Gastroesophageal sphincter (tissue), 4 donors: Measurements from ENCODE around the gene DMD. TPM values are rescaled to one million over a fixed set of nuclear protein-coding genes. Genes with fewer than 3 reads are reported as not detected.
"Not testable (repeated sequence)": the region's sequence is repeated elsewhere in the genome, so short reads cannot be mapped to it uniquely, and the experiment has no call there.

ENCODE experiments used
- ATAC-seq: fragments of 150-250 bp; one replicate; pipeline ENCODE4 v1.9.1; 2016; ENCODE audit warnings: mild to moderate bottlenecking, moderate library complexity
- H3K27ac ChIP-seq, 4 donors: fragments of 200-600 bp; sonication (generic) in 3 of 4; 1 replicate in 3 of 4; 2 replicates in 1 of 4; pipeline ENCODE4 v1.5.1; 2016 to 2019
- H3K27me3 ChIP-seq: fragments of 200-600 bp; sonication (generic); one replicate; pipeline ENCODE4 v1.5.1; 2019
- H3K36me3 ChIP-seq, 2 donors: fragments of 200-600 bp; sonication (generic); one replicate each; pipeline ENCODE4 v1.5.1; 2019; ENCODE audit warnings: control low read depth in 1 of 2
- H3K4me1 ChIP-seq, 3 donors: fragments of 200-600 bp; sonication (generic); 1 replicate in 2 of 3; 2 replicates in 1 of 3; pipeline ENCODE4 v1.5.1; 2016 to 2019; ENCODE audit warnings: control low read depth in 2 of 3
- H3K4me3 ChIP-seq, 2 donors: fragments of 200-600 bp; sonication (generic); one replicate each; pipeline ENCODE4 v1.5.1; 2019; ENCODE audit warnings: mild to moderate bottlenecking in 1 of 2, moderate library complexity in 1 of 2
- H3K9me3 ChIP-seq, 3 donors: fragments of 200-600 bp; sonication (generic); one replicate each; pipeline ENCODE4 v1.5.1; 2017 to 2019; ENCODE audit warnings: control low read depth in 2 of 3
- CTCF ChIP-seq, 4 experiments: fragments of 200-600 bp in 2 of 4; fragments of 450-650 bp in 2 of 4; sonication (generic) in 1 of 4; IDR thresholded peaks; one replicate each; pipeline ENCODE4 v1.5.1; 2017 to 2019; ENCODE audit warnings: antibody characterized with exemption in 4 of 4, mild to moderate bottlenecking in 2 of 4, moderate library complexity in 2 of 4
- EP300 ChIP-seq: sonication (generic); formaldehyde crosslinking; IDR thresholded peaks from one replicate; pipeline ENCODE4 v1.6.1; 2017; ENCODE audit warnings: antibody characterized with exemption, mild to moderate bottlenecking
- POLR2A ChIP-seq, 2 donors: fragments of 450-650 bp; IDR thresholded peaks; one replicate each; pipeline ENCODE4 v1.6.1; 2017; ENCODE audit warnings: antibody characterized with exemption in 2 of 2, mild to moderate bottlenecking in 2 of 2, moderate library complexity in 1 of 2
- POLR2AphosphoS5 ChIP-seq: sonication (generic); formaldehyde crosslinking; IDR thresholded peaks from one replicate; pipeline ENCODE4 v1.6.1; 2017; ENCODE audit warnings: antibody characterized with exemption
- WGBS, 2 donors: methylation state at CpG; one replicate each; pipeline ENCODE4 v1.1.5; 2018; ENCODE audit warnings: low coverage in 1 of 2; 5-methylcytosine and 5-hydroxymethylcytosine counted together
- total RNA-seq, 4 donors: library from RNA; depleted of rRNA; stranded (reverse); fragments of >200 nt; gene quantifications; one replicate each; pipeline ENCODE4 v1.1.0, GENCODE V29; 2016

DMD gene
- total RNA-seq, 4 donors from 2014 or later, result 111 to 225 (median 183) TPM

- Histone ChIP-seq H3K27me3 (no peaks in the 10 kb centered on the region), H3K27ac (no peak overlapping the region), H3K9me3 (no peaks in the 10 kb centered on the region), H3K4me1 (no peaks in the 10 kb centered on the region), H3K36me3 (no peaks in the 10 kb centered on the region), H3K4me3 (no peak overlapping the region)
- no peak for ATAC-seq
- TF ChIP-seq POLR2A (IDR thresholded peaks at IDR 0.05), result no peak
- TF ChIP-seq POLR2AphosphoS5, result no peak
- TF ChIP-seq EP300, result no peak
- no peak for TF ChIP-seq CTCF (IDR thresholded peaks at IDR 0.05)
- 62 to 64% methylated on average over 1 of the region's 2 CpGs for WGBS, 2 donors
Observed at GRCh38 chrX:32267796-32268195, 943.6 kb downstream of the DMD start.

GRCh38 chrX:32246675-32247074 is 964.7 kb downstream of the DMD start:
- not testable (repeated sequence) for H3K27me3 ChIP-seq, H3K27ac ChIP-seq, ATAC-seq, H3K36me3 ChIP-seq, H3K4me1 ChIP-seq, H3K9me3 ChIP-seq, H3K4me3 ChIP-seq
- 43 to 80% methylated on average over 2 to 3 of the region's 4 CpGs for WGBS, 2 donors

- Histone ChIP-seq H3K4me3 (no peak overlapping the region), H3K4me1 (no peaks in the 10 kb centered on the region), H3K27ac (no peak overlapping the region), H3K36me3 (no peaks in the 10 kb centered on the region), H3K9me3 (no peaks in the 10 kb centered on the region), H3K27me3 (no peaks in the 10 kb centered on the region)
- TF ChIP-seq POLR2AphosphoS5, result no peak
- no peak for TF ChIP-seq CTCF (IDR thresholded peaks at IDR 0.05)
- no peak for TF ChIP-seq POLR2A (IDR thresholded peaks at IDR 0.05)
- no peak for TF ChIP-seq EP300
- WGBS, 2 donors, result 25 to 56% methylated on average over 2 of the region's 2 CpGs
- ATAC-seq, result no peak
Observed at GRCh38 chrX:32195611-32196010, 1015.7 kb downstream of the DMD start.

GRCh38 chrX:32191316-32191715 is 1020.0 kb downstream of the DMD start:
- no peaks in the 10 kb centered on the region for H3K9me3 ChIP-seq
- WGBS, 2 donors, result 69 to 74% methylated on average over 6 of the region's 6 CpGs
- H3K27me3 ChIP-seq, result no peaks in the 10 kb centered on the region
- H3K4me3 ChIP-seq, result no peak overlapping the region
- no peaks in the 10 kb centered on the region for H3K4me1 ChIP-seq
- no peak overlapping the region for H3K27ac ChIP-seq
- ATAC-seq, result no peak
- H3K36me3 ChIP-seq, result no peaks in the 10 kb centered on the region
- TF ChIP-seq EP300, result no peak
- TF ChIP-seq POLR2AphosphoS5, result no peak
- no peak for TF ChIP-seq POLR2A (IDR thresholded peaks at IDR 0.05)
- no peak for TF ChIP-seq CTCF (IDR thresholded peaks at IDR 0.05)

GRCh38 chrX:32185160-32185559 is 1026.2 kb downstream of the DMD start:
- Histone ChIP-seq H3K4me1 (peaks cover 0 to 6% (median 0%) of the 10 kb centered on the region in 3 donors), H3K4me3 (no peak overlapping the region), H3K9me3 (no peaks in the 10 kb centered on the region), H3K27ac (no peak overlapping the region), H3K36me3 (no peaks in the 10 kb centered on the region), H3K27me3 (no peaks in the 10 kb centered on the region)
- no peak for ATAC-seq
- WGBS, 2 donors, result 48 to 68% methylated on average over 2 of the region's 2 CpGs
- no peak for TF ChIP-seq POLR2AphosphoS5
- TF ChIP-seq EP300, result no peak
- TF ChIP-seq POLR2A (IDR thresholded peaks at IDR 0.05), result no peak
- no peak for TF ChIP-seq CTCF (IDR thresholded peaks at IDR 0.05)

GRCh38 chrX:32183066-32183465 is 1028.3 kb downstream of the DMD start:
- no peak for ATAC-seq
- Histone ChIP-seq H3K4me3 (no peak overlapping the region), H3K9me3 (no peaks in the 10 kb centered on the region), H3K36me3 (no peaks in the 10 kb centered on the region), H3K4me1 (peaks cover 0 to 6% (median 0%) of the 10 kb centered on the region in 3 donors), H3K27me3 (no peaks in the 10 kb centered on the region), H3K27ac (no peak overlapping the region)
- no peak for TF ChIP-seq POLR2A (IDR thresholded peaks at IDR 0.05)
- TF ChIP-seq CTCF (IDR thresholded peaks at IDR 0.05), result no peak
- no peak for TF ChIP-seq EP300
- TF ChIP-seq POLR2AphosphoS5, result no peak
